C4-2B (cell line): ENCODE data around the gene RFX8.

ENCODE experiments used
- CTCF ChIP-seq: fragments of 450-650 bp; conservative IDR thresholded peaks from 2 replicates; pipeline ENCODE4 v1.5.1; 2017; ENCODE audit warnings: mild to moderate bottlenecking
- ZFX ChIP-seq: fragments of 450-650 bp; IDR thresholded peaks from 2 replicates; pipeline ENCODE4 v1.6.1; 2017

DNA sequence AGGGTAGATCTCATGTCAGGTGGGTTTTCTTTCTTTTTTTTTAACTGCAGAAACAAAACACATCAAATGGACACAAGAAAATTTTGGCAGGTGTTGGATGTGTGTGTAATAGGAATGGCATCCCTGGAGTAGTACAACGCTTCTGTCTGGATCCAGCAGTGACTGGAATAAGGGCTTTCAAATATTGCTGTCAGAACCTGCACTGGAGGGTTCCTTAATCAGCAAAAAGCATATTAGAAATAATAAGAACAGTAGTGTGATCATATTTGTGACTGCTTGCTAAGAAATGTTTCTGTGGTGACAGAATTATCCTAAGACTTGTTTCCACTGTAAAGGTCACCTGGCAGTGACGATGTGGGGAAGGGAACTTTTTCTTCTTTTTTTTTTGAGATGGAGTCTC is 118.4 kb downstream of the RFX8 start:
- no peak for TF ChIP-seq CTCF
- no peak for TF ChIP-seq ZFX
